GM18861 (cell line): ENCODE results near the gene MMAB.
A peak's percentile ranks its signal among the peaks of the same experiment; 100 is the strongest.

ENCODE experiments used
- ATAC-seq: cut with Tn5 transposase; IDR thresholded peaks from one replicate; pipeline ENCODE4 v1.9.1; 2021; ENCODE audit not compliant: unreplicated experiment

Gene MMAB

DNA sequence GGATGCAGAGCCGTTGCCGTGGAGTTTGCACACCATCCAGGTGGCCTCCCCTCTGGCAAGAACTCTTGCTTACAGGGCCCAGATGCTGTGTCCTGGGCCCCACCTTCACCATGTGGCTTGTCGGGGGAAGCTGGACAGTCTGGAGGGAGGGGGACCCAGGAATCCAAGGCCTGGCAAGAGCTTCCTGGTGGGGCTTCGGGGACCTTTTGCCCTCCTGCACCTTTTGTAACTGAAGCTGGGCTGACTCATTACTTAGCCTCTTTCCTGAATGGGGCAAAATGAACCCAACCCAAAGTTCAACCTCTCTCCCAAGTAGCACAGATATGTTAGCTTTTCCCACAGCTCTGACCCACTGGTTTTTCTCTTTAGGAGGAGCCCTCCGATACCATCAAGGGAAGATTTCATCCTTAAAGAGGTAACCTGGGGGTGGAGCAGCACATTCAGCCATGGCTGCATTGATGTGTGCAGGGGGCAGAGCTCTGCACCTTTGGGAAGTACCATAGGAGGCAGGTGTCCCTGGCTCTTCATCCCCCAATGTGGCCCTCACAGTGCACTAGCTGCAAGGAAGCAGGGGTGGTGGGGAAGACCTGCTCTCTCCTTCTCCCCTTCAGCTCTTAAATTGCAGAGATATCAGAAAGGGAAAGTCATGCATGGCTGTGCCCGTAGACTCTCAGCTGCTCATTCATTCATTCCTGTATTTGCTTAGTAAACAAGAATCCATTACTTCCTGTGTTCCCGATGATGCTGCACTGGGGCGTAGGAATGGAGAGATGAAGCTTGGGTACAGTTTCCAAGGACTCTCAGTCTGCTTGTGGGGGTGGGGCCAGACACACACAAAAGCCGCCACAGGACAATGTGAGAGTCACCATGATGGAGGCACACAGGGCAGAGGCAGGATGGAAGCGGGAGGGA, 13.3 kb upstream of the MMAB start:
- ATAC-seq, result no peak

DNA sequence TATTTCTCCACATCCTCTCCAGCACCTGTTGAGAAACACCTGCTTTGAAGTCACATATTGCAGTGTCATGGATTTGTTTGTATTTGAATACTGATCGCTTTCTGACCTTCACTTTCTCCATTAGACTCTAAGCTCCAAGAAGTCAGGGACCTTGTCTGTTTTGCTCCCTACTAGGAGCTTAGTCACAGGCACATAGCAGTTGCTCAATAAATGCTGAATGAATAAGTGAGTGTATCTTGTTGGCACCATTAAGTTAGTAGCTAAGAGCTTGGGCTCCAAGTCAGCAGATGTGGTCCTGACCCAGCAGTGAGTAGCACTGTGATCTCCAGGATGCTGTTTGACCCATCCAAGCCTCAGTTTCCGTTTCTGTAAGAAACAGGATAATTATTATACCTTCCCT, 10.4 kb upstream of the MMAB start:
- no peak for ATAC-seq

DNA sequence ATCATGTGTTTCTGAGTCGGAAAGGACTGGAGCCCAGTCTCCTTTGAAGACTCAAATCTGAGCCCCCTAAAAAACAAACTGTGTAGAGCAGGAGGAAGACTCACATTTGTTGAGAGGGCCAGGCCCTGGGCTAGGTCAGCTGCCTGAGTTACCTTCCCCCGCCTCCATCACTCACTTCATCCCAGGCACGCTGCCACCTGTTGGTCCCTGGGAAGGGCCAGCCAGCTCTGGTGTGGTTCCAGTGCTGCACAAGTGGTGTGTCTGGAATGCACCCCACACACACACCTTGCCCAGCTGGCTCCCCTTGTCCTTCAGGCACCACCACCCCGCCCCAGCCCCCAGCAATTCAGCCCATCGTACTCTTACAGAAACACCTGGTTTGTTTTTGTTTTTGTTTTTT, 9.3 kb upstream of the MMAB start:
- no peak for ATAC-seq

DNA sequence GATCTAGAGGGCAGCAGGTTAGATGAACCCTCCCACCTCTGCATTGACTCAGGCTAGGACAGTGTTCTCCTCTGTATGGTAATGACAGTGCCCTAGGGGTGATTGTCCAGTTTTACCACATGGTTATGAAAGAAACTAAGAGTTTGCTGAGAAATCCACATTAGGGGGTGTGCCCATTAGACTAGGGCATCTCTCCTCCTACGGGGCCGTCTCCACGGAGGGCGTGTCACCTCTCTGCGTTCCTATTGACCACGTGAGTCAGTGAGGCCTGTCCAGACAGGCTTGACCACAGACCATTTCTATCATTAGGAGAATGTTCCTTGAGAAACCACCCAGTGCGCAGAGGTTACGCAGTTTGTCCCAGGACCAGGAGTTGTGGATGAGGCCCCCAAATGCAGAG, 8.6 kb upstream of the MMAB start:
- no peak for ATAC-seq

DNA sequence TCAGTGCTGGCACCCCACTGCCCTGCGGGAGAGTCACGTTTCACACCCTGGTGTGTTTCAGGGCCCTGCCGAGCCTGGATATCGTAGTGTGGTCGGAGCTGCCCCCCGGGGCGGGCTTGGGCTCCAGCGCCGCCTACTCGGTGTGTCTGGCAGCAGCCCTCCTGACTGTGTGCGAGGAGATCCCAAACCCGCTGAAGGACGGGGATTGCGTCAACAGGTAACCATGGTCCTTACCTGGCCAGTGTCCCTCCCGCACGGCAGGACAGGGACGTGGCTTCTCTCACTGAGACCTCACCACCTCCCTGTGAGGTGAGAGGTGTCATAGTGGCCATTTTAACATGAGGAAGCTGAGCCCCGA, 8.0 kb upstream of the MMAB start:
- ATAC-seq, result no peak

DNA sequence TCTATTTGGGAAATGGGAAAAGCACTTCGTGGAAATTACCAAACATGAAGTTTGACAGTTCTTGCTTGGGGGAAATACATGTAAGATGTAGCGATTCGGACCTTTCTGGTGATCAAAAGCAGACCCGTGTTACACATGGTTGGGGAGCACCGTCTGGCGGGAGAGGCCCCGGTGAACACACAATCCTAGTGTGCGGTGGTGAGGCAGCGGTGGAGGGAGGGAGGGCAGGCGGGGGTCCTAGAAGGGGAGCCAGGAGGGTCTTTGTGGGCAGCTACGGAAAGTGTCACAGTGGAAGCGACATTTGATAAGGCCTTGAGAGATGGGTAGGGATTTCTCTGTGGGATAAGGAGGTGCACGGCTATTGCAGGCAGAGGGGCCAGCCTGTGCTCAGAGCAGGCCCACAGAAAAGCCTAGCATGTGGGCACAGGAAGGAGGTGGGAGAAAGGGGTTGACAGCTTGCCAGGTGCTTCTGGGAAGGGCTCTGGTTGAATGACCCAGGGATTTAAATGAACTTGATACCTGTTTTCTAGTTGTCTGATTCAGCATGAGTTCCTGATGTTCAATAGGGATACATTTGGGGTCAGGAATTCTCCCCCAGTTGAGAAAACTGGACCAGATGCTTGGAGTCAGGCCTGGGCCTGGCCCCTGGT, 7.5 kb upstream of the MMAB start:
- no peak for ATAC-seq

DNA sequence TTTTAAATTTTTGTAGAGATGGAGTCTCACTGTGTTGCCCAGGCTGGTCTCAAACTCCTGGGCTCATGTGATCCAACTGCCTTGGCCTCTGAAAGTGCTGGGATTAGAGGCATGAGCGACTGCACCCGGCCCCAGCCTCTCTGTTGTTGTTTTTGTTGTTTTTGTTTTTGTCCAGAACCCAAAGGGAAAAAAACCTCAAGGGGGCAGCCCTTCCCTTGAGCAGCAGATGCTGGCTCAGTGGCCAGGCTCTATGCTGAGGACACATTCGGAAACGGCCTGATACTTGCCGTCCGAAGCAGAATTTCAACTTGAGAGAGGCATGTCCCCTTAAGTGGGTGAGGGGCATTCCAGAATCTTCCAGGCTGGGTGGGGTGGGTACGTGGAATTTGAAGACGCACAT, 7.0 kb upstream of the MMAB start:
- ATAC-seq, result no peak

DNA sequence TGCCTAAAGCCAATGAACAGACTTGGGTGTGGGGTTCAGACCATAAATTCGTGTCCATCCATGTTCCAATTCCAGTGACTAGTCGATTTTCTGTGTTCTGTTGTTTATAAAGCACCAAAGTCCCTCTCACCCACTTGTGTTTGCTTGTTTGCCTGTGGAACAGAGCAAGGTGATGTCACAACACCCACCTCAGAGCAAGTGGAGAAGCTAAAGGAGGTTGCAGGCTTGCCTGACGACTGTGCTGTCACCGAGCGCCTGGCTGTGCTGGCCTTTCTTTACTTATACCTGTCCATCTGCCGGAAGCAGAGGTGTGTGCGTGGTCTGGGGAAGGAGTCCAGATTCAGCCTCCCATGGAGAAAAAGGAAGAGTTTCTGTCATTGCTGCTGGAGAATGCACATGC, 6.3 kb upstream of the MMAB start:
- no peak for ATAC-seq

DNA sequence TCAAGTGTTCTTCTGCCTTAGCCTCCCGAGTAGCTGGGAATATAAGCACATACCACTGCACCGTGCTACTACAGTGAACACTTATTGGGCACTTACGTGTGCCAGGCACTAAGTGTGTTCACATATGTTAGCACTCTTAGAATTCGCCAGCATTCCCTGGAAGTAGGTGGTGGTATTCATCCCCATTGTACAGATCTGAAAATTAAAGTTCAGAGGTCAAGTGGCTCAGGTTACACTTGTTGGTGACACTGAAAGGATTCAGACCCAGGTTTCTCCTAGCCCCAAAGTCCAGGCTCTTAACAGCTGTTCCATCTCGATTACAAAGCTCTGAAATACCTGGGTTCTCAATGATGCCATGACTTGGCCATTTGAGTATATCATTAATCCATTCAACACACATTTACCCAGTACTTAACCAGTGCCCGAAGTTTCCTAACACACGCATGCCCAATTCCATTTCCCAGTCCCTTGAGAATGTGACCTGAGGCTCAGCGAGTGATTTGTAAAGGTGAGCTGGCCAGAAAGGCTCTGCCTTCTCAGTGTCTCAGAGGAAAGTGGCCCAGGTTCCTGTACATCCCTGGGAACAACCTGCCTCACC, 5.1 kb upstream of the MMAB start:
- no peak for ATAC-seq

DNA sequence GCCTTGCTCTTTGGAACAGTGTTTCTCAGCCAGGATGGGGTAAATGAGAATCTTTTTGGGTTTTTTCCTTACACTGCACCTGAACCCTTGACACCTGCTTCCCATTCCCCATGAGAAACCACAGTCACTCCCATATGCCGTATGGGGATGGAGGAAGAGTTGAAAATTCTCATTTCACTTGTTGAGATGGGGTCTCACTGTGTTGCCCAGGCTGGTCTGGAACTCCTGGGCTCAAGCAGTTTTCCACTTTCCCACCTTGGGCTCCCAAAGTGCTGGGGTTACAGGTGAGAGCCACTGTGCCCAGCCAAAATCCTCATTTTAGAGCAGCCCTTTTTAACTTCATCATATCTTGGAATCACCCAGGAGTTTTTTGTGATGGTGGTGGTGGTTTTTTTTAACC, 4.0 kb upstream of the MMAB start:
- ATAC-seq, result no peak

DNA sequence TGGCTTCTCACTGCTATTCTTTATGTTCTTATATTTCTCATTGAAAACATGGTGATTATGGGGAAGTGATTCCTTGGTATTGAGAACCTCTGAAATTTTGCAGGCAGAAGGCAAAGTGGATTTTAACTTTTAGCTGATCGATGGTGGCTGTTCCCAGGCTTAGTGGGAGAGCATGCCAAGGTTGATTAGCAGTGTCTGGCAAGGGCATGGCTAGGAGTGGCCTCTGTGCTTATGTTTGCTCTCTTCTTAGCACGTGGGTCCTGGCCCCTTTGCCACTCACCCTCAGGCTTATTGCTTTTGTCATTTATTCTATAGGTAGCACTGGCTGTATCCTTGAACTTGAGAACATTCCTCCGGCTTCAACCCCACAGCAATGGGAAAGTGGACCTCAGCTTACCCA, 2.4 kb upstream of the MMAB start:
- no peak for ATAC-seq

DNA sequence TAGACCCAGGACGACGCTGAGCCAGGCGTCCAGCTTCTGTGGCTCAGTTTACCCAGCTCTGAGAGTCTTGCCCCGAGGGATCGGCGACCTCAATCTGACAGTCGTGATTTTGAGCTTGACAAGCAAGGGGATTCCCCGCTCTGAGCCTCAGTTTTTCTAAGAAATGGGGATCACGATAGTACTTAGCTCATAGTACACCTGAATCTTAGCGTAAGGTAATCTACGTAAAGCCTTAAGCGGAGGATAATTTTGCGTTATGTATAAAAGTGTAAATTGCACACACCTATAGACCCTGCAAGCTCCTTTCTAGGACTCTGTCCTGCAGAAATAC, 575 bp upstream of the MMAB start:
- peak; percentile 4 for ATAC-seq

DNA sequence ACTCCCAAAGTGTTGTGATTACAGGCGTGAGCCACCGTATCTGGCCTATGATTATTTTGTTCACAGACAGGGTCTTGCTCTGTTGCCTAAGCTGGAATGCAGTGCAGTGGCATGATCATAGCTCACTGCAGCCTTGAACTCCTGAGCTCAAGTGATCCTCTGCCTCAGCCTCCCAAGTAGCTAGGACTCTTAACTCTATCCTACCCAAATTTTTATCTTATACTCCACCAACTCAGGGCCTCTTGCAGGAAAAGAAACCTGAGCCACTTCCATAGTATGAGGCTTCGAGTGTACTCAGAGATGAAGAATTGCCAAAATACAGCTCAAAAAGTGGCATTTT, 828 bp downstream of the MMAB start:
- ATAC-seq, result no peak

DNA sequence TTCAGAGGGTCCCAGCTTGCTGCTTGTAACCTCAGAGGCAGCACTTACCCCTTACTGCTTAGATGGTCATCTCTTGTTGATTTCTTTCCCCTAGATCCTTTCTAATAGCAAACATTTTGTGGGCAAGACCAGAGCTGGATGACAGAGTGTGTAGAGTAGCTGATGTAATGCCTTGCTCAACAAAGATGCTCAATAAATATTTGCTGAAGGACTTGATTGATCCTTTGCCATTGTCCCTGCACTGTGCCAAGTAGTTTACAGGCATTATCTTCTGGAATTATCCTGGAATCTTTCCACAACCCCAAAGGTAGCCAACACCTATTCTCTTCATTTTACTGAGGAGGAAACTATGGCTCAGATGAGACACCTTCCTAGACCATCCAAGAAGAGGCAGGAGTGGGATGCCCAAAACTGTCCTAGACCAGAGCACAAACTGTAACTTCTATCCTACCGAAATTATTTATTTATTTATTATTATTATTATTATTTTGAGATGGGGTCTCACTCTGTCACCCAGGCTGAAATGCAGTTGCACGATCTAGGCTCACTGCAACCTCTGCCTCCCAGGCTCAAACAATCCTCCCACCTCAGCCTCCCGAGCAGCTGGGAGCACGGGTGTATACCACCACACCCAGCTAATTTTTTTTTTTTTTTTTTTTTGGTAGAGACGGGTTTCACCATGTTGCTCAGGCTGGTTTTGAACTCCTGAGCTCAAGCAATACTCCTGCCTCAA, 1.4 kb downstream of the MMAB start:
- ATAC-seq, result no peak

DNA sequence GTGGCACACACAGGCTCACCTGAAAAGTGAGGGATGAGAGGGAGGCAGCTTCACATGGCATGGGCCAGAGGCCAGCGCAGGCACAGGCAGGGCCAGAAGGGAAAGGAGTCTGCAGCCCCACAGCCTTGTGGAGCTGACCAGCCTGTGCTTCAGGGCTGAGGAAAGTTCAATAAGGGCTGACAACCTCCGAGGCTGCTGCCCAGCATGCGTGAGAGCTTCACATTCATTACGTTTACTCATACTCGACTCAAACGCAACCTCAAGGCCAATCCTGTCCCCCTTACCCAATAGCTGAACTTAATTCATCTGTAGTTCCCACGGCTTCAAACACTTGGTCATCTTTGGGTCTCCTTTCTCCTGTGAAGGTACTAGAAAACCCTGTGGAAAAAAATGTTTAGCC, 4.8 kb downstream of the MMAB start:
- no peak for ATAC-seq

DNA sequence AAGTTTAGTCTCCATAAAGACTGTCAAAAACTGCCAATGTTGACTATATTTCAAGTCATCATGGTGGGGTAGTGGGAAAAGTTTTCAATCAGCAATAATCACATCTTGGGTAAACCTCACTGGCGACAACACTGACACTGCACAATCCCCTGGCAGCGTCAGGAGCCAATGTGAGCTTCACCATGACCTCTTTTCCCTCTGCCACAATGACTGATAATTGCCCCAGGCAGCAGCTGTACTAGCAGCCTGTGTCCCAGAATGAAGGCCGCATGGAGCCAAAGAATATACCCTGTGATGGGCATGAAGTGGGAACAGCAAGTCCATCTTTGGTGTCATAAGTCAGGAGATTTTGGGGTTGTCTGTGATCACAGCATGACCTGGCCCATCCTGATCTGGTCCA, 5.3 kb downstream of the MMAB start:
- ATAC-seq, result no peak

DNA sequence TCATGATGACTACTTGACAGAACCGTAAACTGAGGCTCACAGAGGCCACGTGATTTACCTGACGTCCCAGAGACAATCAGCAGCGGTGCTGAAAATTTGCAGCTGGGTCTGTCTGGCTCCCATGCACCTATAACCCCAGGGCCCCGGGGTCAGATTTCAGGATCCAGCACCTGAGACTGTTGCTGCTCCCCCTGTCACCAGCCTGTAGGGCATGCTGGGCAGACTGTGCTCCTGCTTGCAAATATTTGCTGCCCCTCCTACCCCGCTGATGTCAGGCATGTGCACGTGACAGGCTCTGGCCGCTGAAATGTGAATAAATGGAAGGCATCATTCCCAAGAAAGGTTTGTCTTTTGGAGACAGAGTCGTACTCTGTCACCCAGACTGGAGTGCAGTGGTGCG, 6.0 kb downstream of the MMAB start:
- no peak for ATAC-seq

DNA sequence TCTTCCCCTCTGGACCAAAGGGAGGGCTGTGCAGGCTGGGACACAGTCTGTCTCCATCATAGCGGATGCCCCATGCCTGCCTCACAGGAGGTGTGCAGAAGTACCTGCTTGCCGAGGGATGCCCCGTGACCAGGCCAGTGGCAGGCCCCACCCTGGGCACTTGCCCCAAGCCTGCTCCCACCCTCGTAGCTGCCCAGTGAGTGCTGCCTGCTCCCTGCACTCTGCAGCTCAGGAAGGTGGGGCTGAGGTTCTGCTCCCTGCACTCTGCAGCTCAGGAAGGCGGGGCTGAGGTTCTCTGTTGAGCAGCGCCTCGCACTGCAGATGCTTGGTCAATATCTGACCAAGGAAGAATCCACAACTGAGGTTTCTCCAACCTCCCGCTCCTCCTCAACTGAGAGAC, 6.9 kb downstream of the MMAB start:
- no peak for ATAC-seq

DNA sequence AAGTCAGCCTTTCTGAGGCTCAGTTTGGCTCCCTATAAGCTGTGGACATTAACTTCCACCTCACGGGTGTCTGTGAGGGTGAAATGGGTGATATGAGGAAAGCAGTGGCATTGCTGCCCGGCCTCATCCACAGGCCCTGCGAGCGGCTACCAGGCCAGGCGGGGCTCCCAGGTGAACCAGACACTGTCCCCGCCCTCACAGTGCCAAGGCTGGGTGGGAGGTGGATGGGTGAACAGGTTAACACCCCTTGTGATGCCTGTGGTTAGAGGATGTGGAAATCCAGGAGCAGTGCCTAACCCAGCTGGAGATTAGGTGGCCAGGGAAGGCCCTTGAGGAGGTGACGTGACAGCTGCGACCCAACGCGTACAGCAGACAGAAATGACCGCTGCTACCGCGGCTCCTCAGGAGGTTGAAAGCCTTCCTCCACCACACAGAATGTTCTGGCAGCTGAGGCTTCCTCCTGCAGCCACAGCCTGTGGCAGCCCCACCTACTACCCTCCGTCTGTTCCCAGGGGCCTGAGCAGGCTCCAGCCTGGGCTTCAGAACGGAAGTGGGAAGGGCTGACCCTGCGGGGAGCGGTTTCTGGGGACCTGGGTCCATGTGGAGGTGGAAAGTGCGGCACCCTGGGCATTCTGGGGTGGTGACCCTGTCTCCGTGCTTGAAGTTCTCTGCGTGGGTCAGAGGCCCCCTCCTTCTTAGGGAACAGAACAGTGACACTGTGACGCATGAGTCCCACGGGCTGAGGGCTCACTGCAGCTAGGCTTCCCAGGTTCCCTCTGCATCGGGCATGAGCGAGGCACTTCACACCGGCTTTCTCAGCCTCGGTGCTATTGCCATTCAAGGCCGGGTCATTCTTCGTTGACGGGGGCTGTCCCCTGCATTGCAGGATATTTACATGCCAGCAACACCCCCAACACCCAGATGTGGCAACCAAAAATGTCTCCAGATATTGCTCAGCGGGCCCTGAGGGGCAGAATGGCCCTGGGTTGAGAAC, 9.7 kb downstream of the MMAB start:
- ATAC-seq, result no peak

DNA sequence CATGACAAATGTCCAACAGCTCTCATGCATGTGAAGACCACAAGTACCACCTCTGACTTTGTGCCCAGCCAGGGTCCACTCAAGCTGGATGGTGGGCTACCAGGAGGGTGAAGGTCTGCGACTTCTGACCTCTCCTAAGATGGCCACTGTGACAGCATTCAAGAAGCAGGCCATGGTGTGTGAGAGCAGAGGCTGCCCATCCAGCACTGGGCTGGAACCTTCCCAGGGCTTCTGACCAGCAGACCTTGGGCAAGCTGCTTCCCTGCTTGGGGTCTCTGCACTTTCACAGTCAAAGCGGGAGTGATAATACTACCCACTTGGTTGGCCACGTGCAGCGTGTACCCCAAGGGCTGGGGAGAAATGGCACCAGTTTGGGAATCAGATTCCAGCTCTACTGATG, 10.4 kb downstream of the MMAB start:
- no peak for ATAC-seq

DNA sequence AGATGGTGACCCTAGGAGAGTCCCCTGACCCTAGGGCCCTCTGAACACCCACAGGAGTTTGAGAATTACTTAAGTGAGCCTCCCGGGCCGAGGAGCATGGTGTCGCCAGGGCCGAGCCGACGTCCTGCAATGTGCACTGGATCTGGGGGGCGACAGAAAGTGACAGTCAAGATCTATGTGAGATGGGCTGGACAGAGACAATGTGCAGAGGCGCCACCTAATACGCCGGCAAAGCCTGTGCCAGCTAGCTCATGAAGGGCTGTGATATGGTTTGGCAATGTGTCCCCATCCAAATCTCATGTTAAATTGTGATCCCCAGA, 11.6 kb downstream of the MMAB start:
- no peak for ATAC-seq
